Pancreas (tissue), 10 donors: Measurements from ENCODE around the gene CDK5RAP3. TPM values are rescaled to one million over a fixed set of nuclear protein-coding genes. Genes with fewer than 3 reads are reported as not detected.

ENCODE experiments used
- ATAC-seq, 4 donors: fragments of 200-7000 bp; cut with Tn5 transposase; one replicate each; pipeline versions ENCODE4 v1.8.0 to v1.9.1; 2020; ENCODE audit warnings: mild to moderate bottlenecking in 4 of 4, moderate library complexity in 4 of 4
- DNase-seq, 6 donors: peaks; one replicate each; pipeline ENCODE4 v3.0.0-alpha.2; 2020
- FAIRE-seq: peaks from 2 replicates; lab custom pipeline; 2012; peaks lifted over from hg19 to GRCh38; lab: Jason Lieb, UNC
- H3K27ac ChIP-seq, 4 donors: fragments of 200-600 bp; sonication (generic); 1 replicate in 3 of 4; 2 replicates in 1 of 4; pipeline versions ENCODE4 v1.5.0 to v1.8.0; 2020
- H3K27me3 ChIP-seq, 4 donors: fragments of 200-600 bp; one replicate each; pipeline ENCODE4 v1.8.0; 2021
- H3K36me3 ChIP-seq, 3 donors: fragments of 200-600 bp; sonication (generic) in 1 of 3; one replicate each; pipeline versions ENCODE4 v1.5.0 to v1.8.0; 2020 to 2021
- H3K4me1 ChIP-seq, 3 donors: fragments of 200-600 bp; one replicate each; pipeline ENCODE4 v1.8.0; 2021
- H3K4me3 ChIP-seq, 4 donors: fragments of 200-600 bp; sonication (generic) in 2 of 4; one replicate each; pipeline versions ENCODE4 v1.5.0 to v1.8.0; 2020 to 2021
- H3K9me3 ChIP-seq, 4 donors: fragments of 200-600 bp; one replicate each; pipeline ENCODE4 v1.8.0; 2021
- WGBS, 2 donors: extraction: QIAGEN DNeasy Blood & Tissue Kit; methylation state at CpG; one replicate each; pipeline ENCODE4 v1.1.7; 2013; 5-methylcytosine and 5-hydroxymethylcytosine counted together
- intact Hi-C, 3 donors: fragments of 100-400 bp; cut with DNase I; formaldehyde crosslinking; loops; one replicate each; pipeline versions ENCODE4 v1.11.1 to v1.14.2; 2022
- polyA plus RNA-seq, 2 donors: library from polyadenylated mRNA; stranded (reverse); fragments of 200-250 nt; gene quantifications; one replicate each; pipeline ENCODE4 v1.2.3, GENCODE V29; 2013
- total RNA-seq, 6 donors: library from RNA; stranded (reverse); fragmentation: NEBNext Ultra II Directional in 4 of 6; extraction: Animal tissue kit (Norgen Biotek cat#: 25700) in 4 of 6; gene quantifications; one replicate each; pipeline versions ENCODE4 v1.2.1 to v1.2.4, GENCODE V29; 2021 to 2023
- TF ChIP-seq, protein P1 (sequence below), 4 donors: fragments of 200-600 bp; sonication (generic) in 3 of 4; IDR thresholded peaks; one replicate each; pipeline versions ENCODE4 v1.5.0 to v1.8.0; 2021; ENCODE audit warnings: antibody characterized with exemption in 4 of 4
- donor health status: healthy with polysubstance abuse.
- donor health status: DM: no; HTN: no; CAD: no; lungs with moderate emphysema.
- donor health status: DM: no; HTN: no; CAD: no.
- donor health status: control.
- donor health status: control.
- donor health status: Bipolar disorder and iron deficiency.
- donor health status: DM: yes; HTN: yes; CAD: no.
- donor health status: DM: no; HTN: no; CAD: no.
- donor health status: DM: no; HTN: no; CAD: no.
- donor health status: DM: yes; HTN: yes; CAD: no.

CDK5RAP3 gene
- total and polyA plus RNA-seq, 8 donors = 134 to 1,312 (median 185) TPM

DNA sequence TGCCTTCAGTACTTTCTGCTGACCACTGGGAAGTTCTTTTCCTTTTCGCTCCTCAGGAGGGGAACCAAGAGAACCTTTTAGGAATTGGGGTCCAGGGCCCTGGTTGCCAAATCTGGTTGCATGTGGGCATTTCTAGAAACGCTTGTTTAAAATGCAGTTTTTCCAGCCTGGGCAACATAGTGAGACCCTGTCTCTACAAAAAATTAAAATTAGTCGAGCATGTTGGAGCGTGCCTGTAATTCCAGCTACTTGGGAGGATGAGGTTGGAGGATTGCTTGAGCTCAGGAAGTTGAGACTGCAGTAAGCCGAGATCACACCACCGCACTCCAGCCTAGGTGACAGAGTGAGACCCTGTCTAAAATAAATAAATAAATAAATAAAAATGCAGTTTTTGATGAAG, 28.3 kb upstream of the CDK5RAP3 start:
- intact Hi-C loops = no loop called here
- DNase-seq (peak in 1 of 6 donors; percentile 7), ATAC-seq (no peak), FAIRE-seq (no peak)
- H3K4me3 ChIP-seq = peak overlapping the region in 2 of 4 donors; percentile 62 to 68
- H3K4me1 ChIP-seq = peaks cover 24 to 44% (median 25%) of the 10 kb centered on the region in 3 donors
- H3K27ac ChIP-seq = peak overlapping the region in 1 of 4 donors; percentile 82
- 66 to 73% methylated on average over 6 of the region's 6 CpGs for WGBS, 2 donors
- H3K9me3 ChIP-seq = no peaks in the 10 kb centered on the region
- TF ChIP-seq, protein P1, sequence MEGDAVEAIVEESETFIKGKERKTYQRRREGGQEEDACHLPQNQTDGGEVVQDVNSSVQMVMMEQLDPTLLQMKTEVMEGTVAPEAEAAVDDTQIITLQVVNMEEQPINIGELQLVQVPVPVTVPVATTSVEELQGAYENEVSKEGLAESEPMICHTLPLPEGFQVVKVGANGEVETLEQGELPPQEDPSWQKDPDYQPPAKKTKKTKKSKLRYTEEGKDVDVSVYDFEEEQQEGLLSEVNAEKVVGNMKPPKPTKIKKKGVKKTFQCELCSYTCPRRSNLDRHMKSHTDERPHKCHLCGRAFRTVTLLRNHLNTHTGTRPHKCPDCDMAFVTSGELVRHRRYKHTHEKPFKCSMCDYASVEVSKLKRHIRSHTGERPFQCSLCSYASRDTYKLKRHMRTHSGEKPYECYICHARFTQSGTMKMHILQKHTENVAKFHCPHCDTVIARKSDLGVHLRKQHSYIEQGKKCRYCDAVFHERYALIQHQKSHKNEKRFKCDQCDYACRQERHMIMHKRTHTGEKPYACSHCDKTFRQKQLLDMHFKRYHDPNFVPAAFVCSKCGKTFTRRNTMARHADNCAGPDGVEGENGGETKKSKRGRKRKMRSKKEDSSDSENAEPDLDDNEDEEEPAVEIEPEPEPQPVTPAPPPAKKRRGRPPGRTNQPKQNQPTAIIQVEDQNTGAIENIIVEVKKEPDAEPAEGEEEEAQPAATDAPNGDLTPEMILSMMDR (IDR thresholded peaks at IDR 0.05) = no peak
- H3K36me3 ChIP-seq = no peaks in the 10 kb centered on the region
- no peaks in the 10 kb centered on the region for H3K27me3 ChIP-seq

DNA sequence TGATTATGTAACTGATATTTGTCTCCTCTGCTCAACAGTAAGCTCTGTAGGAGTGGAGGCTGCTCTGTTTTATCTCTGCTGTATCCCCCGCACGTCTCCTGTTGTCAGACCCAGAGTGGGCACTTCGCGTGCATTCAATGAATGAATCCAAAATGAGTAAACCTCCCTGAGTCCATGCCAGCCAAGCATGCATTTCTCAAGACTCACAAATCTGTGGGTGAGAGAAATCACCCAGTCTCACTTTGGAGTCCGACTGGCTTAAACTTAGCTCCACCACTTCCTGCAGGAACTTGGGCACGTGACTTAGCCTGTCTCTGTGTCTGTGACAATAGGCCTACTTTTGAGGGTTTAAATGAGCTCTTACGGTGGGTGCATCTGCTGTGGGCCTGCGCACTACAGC, 25.8 kb upstream of the CDK5RAP3 start:
- DNase-seq (no peak), ATAC-seq (no peak), FAIRE-seq (no peak)
- peak overlapping the region in 3 of 4 donors; percentile 47 to 97 (median 95) for H3K27ac ChIP-seq
- H3K9me3 ChIP-seq = no peaks in the 10 kb centered on the region
- peaks cover 42 to 67% (median 49%) of the 10 kb centered on the region in 3 donors for H3K4me1 ChIP-seq
- H3K36me3 ChIP-seq = no peaks in the 10 kb centered on the region
- no peak overlapping the region for H3K4me3 ChIP-seq
- intact Hi-C loops = no loop called here
- WGBS, 2 donors = 70 to 72% methylated on average over 8 of the region's 8 CpGs
- TF ChIP-seq, protein P1 (IDR thresholded peaks at IDR 0.05) = no peak
- H3K27me3 ChIP-seq = no peaks in the 10 kb centered on the region

DNA sequence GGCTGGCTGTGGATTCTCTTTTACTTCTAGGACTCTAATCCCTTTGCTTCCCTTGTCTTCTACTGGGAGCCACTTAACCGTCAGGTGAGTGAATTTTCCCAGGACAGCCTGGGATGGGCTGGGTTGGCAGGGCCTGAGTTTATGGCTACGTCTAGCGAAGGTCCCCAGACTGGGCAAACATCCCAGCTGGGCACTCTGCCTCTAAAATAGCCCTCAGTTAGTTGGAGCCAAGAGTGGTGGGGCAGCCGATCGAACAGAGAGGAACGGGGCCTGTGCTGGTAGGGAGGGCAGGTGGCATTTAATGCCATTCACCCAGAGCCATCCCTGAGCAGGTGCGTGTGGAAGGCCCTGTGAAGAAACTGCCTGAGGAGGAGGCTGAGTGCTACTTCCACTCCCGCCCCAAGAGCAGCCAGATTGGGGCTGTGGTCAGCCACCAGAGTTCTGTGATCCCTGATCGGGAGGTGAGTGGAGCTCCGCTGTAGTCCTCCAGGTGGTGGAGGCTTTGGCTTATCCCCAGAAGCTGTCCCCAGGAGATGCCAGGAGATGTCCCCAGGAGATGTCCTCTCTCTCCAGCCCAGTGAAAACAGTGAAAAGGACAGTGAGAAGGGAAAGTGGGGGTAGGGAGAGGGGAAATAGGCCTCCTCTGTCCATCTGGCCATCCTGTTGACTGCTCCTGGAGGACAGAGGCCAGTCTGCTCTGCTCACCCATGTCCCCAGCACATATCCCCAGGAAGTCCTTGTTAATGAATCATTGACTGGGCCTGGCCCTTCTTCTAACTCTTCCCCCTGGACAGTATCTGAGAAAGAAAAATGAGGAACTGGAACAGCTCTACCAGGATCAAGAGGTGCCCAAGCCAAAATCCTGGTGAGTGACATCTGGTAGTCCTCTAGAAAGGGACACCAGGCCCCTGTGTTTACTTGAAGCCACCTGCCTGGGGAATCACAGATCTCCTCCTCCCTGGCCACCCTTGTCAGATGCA, 25.1 kb upstream of the CDK5RAP3 start:
- Histone ChIP-seq H3K4me1 (peaks cover 50 to 72% (median 54%) of the 10 kb centered on the region in 3 donors), H3K27ac (peak overlapping the region; percentile 42 to 97 (median 71)), H3K9me3 (no peaks in the 10 kb centered on the region), H3K27me3 (no peaks in the 10 kb centered on the region), H3K4me3 (no peak overlapping the region), H3K36me3 (no peaks in the 10 kb centered on the region)
- 29 to 39% methylated on average over 10 of the region's 10 CpGs for WGBS, 2 donors
- TF ChIP-seq, protein P1 (IDR thresholded peaks at IDR 0.05) = no peak
- FAIRE-seq (no peak), ATAC-seq (peak in 1 of 4 donors; percentile 1), DNase-seq (peak in 5 of 6 donors; percentile 67 to 81 (median 73))
- intact Hi-C loops = no loop called here

DNA sequence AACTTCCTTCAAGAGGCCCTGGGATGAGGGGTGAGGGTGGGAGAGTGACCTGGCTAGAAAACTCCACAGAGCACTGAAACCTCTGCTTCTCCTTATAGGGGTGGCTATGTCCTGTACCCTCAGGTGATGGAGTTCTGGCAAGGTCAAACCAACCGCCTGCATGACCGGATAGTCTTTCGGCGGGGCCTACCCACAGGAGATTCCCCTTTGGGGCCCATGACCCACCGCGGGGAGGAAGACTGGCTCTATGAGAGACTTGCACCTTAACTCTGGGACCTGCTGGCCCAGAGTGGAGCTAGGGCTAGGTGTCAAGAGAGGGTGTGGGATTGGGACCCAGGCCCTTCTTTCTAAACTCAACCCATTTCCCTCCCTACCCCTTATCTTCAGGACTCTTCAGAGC, 24.4 kb upstream of the CDK5RAP3 start:
- H3K9me3 ChIP-seq = no peaks in the 10 kb centered on the region
- TF ChIP-seq, protein P1 (IDR thresholded peaks at IDR 0.05) = no peak
- H3K4me3 ChIP-seq = no peak overlapping the region
- peak overlapping the region; percentile 42 to 97 (median 71) for H3K27ac ChIP-seq
- intact Hi-C loops = no loop called here
- WGBS, 2 donors = 85 to 87% methylated on average over 6 of the region's 6 CpGs
- no peak for ATAC-seq
- peaks cover 57 to 78% (median 61%) of the 10 kb centered on the region in 3 donors for H3K4me1 ChIP-seq
- H3K27me3 ChIP-seq = no peaks in the 10 kb centered on the region
- FAIRE-seq = no peak
- no peaks in the 10 kb centered on the region for H3K36me3 ChIP-seq
- DNase-seq = peak in 2 of 6 donors; percentile 58 to 60
